Measurements from ENCODE around the gene ISX.

ISX gene

DNA sequence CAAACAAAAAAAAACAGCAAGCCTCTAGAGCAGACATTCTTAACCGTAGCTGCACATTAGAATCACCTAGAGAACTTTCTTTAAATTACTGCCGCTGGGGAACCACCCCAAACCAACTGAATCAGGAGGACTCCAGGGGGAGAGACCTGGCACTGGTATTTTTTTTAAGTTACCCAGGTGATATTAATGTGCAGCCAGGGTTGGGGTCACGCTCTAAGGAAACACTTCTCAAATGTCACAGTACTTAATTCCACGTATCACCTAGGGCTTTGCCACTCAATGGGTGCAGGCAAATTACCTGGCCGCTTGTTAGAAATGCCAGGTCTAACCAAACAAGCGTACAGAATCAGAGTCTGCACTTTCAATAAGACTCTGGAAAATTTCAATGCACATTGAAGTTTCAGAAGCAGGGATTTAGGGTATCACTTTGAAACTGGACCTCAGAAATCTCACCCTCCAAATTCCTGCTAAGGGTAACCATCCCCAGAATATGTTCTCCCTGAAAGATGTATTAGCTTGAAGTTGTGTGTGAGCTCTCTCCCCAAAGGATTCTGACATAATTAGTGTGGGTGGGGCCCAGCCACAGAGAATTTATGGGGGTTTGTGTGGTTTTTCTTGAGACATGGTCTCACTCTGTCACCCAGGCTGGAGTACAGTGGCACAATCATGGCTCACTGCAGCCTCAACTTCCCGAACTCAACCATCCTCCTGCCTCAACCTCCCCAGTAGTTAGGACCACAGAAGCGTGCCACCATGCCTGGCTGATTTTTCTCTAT is 12.7 kb upstream of the ISX start:
- no peak for DNase-seq

DNA sequence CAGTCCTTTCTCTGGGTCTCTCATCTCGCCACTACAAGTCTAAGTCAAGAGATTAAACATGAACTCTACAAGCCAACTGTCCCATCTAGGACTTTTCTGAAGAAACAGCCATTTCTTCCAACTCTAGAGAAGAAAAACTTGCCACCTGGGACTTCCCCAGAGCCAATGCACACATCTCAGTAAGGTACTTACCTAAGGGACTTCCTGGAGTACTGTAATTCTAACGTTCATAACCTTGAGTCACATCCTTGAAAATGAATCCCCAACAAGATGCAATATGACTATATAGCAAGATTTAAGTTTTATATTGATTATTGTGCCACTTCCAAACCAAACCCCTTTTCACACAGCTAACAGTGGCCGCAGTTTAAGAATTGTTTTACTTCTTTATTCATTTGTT is 11.9 kb upstream of the ISX start:
- DNase-seq: no peak

GRCh38 chr22:35056486-35056885 is 9.5 kb upstream of the ISX start:
- no peak for DNase-seq

DNA sequence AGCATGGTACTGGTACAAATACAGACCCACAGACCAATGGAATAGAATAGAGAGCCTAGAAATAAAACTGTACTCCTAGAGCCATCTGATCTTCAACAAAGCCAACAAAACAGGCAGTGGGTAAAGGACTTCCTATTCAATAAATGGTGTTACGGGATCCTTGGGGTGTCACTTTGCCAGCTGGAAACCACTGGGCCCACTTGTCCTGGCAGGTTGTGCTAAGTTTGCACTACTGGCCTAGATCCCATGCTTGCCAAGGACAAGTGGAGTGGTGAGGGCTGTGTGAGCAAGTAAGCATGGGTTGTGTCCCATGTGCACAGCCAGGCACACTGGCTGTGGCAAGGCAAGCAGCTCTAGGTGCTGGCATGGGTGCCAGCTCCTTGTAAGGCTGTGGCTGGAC is 8.8 kb upstream of the ISX start:
- no peak for DNase-seq

GRCh38 chr22:35059632-35060031 is 6.3 kb upstream of the ISX start:
- DNase-seq: no peak

GRCh38 chr22:35064664-35065063 is 1.3 kb upstream of the ISX start:
- no peak for DNase-seq

GRCh38 chr22:35065183-35065582 is 775 bp upstream of the ISX start:
- DNase-seq: no peak

DNA sequence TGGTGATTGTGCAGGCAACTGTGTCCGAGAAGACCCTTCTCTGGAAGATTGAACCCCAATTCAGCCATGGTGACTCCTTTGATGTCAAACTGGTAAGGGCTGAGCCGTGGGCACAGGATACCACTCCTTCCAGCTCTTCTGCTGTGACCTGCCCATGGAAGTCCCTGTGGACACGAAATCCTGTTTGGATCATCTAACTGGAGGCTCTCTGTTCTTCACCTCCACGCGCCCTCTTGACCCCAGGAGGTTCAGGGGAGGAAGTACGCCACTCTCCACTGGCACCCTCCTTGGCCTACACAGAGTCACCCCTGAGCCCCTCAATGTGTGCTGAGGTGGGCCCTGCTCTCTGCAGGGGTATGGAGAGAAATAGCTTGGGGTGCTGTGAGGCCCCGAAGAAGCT is 810 bp downstream of the ISX start:
- no peak for DNase-seq

DNA sequence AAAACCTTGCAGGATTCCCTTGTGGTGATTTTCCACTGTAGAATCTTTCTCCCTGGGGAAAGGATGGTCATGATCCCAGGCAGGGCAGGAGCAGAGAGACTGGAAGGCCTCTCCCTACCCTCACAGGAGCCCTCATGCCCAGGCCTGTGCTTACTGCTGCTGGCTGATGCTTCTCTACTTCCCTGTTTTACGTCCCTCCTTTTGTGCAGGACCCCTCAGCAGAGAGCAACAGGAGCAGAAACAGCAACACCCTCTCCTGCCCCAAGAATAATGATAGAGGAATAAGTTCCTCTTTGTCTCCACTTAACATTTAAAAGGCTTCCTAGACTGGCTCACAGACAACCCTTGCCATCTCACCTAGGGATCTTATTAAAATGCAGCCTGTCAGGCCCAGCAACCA is 3.6 kb downstream of the ISX start:
- DNase-seq: no peak

- no peak for DNase-seq
Measured at GRCh38 chr22:35070451-35071093, 4.6 kb downstream of the ISX start.

- peak; percentile 12 for DNase-seq
Measured at GRCh38 chr22:35071784-35072183, 5.8 kb downstream of the ISX start.

- no peak for DNase-seq
Measured at GRCh38 chr22:35072925-35073324, 7.0 kb downstream of the ISX start.

DNA sequence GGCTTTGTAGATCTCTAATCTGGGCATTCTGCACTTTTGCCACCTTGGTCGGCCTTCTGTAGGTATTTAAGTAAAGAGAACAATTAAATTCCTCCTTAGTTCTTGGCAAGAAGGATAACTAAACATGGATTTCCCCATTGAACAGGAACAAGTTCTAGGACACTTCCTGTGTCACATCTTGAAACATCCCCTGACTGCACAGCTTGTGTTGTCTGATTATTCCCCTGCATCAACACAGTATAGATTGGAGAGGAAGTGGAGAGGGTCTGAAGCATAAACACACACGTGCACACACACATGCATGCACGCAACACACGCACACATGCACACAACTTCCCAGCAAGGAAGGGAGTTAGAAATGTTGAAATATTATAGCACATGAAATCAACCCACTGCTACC is 8.6 kb downstream of the ISX start:
- no peak for DNase-seq

GRCh38 chr22:35076630-35077029 is 10.7 kb downstream of the ISX start:
- DNase-seq: peak; percentile 33

DNA sequence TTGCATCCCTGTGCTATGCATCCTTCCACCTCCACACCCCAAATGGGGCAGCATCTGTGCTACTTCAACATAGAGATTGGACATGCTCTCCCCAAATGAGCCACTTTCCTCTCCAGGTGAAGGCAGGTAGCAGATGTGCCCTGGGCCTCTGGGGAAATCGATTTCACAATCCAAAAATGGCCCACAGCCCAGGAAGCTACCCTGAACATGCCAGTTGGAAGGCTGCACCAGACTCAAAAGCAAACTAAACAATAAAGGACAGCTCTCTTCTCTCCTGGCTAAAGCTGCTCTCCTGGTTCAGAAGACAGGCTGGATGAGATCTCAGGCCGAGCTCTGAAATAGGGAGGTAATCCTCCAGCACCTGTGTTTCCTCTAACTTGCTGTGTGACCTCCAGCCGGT is 19.7 kb downstream of the ISX start:
- no peak for DNase-seq

GRCh38 chr22:35089139-35089538 is 23.2 kb downstream of the ISX start:
- DNase-seq: no peak

- no peak for DNase-seq
Measured at GRCh38 chr22:35092406-35092805, 26.4 kb downstream of the ISX start.

- no peak for DNase-seq
Measured at GRCh38 chr22:35098921-35099320, 33.0 kb downstream of the ISX start.

- DNase-seq: no peak
Measured at GRCh38 chr22:35099883-35100282, 33.9 kb downstream of the ISX start.

DNA sequence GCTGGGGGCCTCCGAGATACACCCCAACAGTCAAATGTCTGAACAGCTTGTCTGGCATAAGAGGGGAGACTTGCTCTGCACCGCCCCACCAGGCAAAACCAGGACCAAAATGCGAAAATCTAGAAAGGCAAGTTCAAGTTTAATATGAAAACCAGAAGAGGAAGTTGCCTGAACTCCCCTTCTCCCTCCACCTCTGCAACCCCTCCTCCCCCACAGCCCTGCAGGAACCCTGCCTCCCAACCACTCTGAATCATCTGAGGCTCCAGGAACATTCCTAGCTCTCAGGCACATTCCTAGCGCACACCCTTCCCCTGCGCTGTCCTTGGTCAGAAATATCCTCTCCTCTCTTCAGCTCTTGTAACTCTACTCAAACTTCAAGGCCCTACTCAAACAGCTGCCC is 36.7 kb downstream of the ISX start:
- no peak for DNase-seq

GRCh38 chr22:35103761-35104160 is 37.8 kb downstream of the ISX start:
- DNase-seq: no peak

GRCh38 chr22:35104491-35104890 is 38.5 kb downstream of the ISX start:
- DNase-seq: no peak

DNA sequence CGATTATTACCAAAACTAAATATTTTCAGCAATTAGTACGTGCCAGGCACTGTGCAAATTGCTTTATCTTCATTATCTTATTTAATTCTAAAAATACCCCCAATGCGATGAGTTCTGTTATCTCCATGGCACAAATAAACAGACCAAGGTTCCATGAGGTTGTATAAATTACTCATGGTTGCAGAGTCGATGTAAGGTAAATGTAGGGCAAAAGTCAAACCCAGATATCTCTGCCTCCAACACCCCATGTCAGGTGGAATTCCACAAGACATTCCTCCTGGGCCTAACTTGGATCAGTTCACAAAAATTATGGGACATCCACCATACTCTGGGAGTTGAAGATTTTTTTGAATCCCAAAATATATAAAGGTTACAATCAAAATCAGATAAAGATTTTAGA is 43.7 kb downstream of the ISX start:
- no peak for DNase-seq

GRCh38 chr22:35111244-35111643 is 45.3 kb downstream of the ISX start:
- DNase-seq: no peak

DNA sequence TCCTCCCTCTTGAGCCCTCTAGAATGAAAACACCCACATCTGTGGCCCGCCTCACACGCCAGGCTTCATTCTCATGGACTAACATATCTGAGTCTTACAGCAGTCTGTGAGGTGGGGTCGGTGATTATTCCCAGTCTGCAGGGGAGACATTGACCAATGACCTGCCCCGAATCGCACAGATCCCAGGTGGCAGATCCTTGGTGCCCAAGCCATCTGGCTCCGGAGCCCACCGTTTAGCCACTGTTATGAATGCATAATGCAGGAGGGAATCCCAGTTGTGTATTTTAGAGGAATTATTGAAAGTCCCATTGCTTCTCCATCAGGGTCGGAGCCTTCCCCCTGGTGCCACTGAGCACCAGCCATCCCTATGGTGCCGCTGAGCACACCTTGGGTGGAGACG is 47.4 kb downstream of the ISX start:
- DNase-seq: no peak

All from COR-L47 (cell line).